NCI-H187 treated with DMSO at 0.1 percent for 48 hours (cell line): Measurements from ENCODE around the gene IMMP2L.
A peak's percentile ranks its signal among the peaks of the same experiment; 100 is the strongest.

ENCODE experiments used
- DNase-seq: peaks from one replicate; lab custom pipeline; 2025; lab: John Stamatoyannopoulos, UW

IMMP2L gene

GRCh38 chr7:110867771-110868170 lies 694.5 kb downstream of the IMMP2L start:
- no peak for DNase-seq

GRCh38 chr7:110863258-110863657 lies 699.0 kb downstream of the IMMP2L start:
- DNase-seq = no peak

GRCh38 chr7:110861163-110861562 lies 701.1 kb downstream of the IMMP2L start:
- no peak for DNase-seq

- no peak for DNase-seq
These were observed 705.2 kb downstream of the IMMP2L start for GRCh38 chr7:110857106-110857505.

GRCh38 chr7:110856704-110857103 lies 705.6 kb downstream of the IMMP2L start:
- no peak for DNase-seq

- DNase-seq = no peak
These were observed 707.6 kb downstream of the IMMP2L start for GRCh38 chr7:110854651-110855050.

GRCh38 chr7:110854166-110854565 lies 708.1 kb downstream of the IMMP2L start:
- DNase-seq = no peak

GRCh38 chr7:110853263-110853662 lies 709.0 kb downstream of the IMMP2L start:
- no peak for DNase-seq

GRCh38 chr7:110852156-110852940 lies 709.9 kb downstream of the IMMP2L start:
- no peak for DNase-seq

- no peak for DNase-seq
These were observed 712.1 kb downstream of the IMMP2L start for GRCh38 chr7:110850224-110850623.

GRCh38 chr7:110842796-110843195 lies 719.5 kb downstream of the IMMP2L start:
- DNase-seq = no peak

GRCh38 chr7:110841840-110842545 lies 720.3 kb downstream of the IMMP2L start:
- peak; percentile 30 for DNase-seq

- DNase-seq = peak; percentile 74
These were observed 722.4 kb downstream of the IMMP2L start for GRCh38 chr7:110839866-110840265.

GRCh38 chr7:110835849-110836248 lies 726.4 kb downstream of the IMMP2L start:
- DNase-seq = no peak

GRCh38 chr7:110835218-110835617 lies 727.1 kb downstream of the IMMP2L start:
- DNase-seq = no peak

GRCh38 chr7:110831419-110831818 lies 730.9 kb downstream of the IMMP2L start:
- no peak for DNase-seq

GRCh38 chr7:110830778-110831177 lies 731.5 kb downstream of the IMMP2L start:
- DNase-seq = no peak

GRCh38 chr7:110827936-110828335 lies 734.4 kb downstream of the IMMP2L start:
- DNase-seq = no peak

- DNase-seq = no peak
These were observed 734.9 kb downstream of the IMMP2L start for GRCh38 chr7:110827287-110827855.

GRCh38 chr7:110813986-110814385 lies 748.3 kb downstream of the IMMP2L start:
- DNase-seq = no peak

- no peak for DNase-seq
These were observed 752.5 kb downstream of the IMMP2L start for GRCh38 chr7:110809832-110810231.

- no peak for DNase-seq
These were observed 753.9 kb downstream of the IMMP2L start for GRCh38 chr7:110808361-110808760.

- no peak for DNase-seq
These were observed 757.8 kb downstream of the IMMP2L start for GRCh38 chr7:110804501-110804900.
